ENCODE results near the gene ZSWIM8. TPM values are rescaled to one million over a fixed set of nuclear protein-coding genes. Genes with fewer than 3 reads are reported as not detected.

Gene ZSWIM8
- total RNA-seq, 1 experiment from 2014 or later = 49.5 TPM

DNA sequence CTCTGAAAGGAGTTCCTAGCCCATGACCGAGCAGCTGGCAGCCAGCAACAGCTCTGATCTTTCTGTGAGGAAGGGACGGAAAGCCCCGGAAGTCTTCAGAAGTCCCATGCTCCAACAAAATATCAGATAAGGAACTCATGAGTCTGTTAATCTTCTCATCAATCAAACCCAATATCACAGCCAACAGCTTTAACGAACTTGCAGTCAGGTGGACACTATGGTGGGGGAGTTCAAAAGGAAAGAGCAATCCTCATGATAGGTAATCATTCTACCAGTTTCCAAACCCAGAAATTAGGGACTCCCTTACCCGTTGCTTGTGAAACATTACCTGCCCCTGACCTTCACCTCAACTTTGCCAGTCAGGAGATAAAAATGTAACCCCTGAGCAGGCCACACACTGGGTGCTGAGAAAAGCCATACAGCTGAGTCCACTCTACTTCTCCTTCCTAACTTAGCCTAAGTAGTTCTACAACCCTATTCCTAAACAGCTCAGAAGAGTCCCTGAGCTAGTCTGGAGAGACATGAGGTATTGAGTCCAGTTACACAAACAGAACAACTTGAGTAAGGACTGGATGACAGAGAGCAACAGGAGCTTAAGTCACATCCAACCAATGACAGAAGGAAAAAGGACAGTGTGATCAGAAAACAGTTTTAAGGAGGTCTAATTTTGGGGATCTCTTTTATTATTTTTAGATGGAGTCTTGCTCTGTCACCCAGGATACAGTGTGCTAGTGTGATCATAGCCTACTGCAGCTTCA is 23.8 kb downstream of the ZSWIM8 start:
- Histone ChIP-seq H3K36me3 (ENCODE audit: insufficient read depth, low read length) (peaks cover 12% of the 10 kb centered on the region; the same call in 1 of the 2 replicates), H3K4me3 (ENCODE audit: low read length) (no peak overlapping the region), H3K27ac (ENCODE audit: low read length) (0 out of 2 replicates have a peak overlapping the region, but pooled peaks have one; percentile 68), H3K4me2 (ENCODE audit: low read depth, low read length, poor library complexity, severe bottlenecking) (no peak overlapping the region), H3K9me3 (ENCODE audit: low read length) (no peaks in the 10 kb centered on the region), H3K9ac (ENCODE audit: low read length) (0 out of 2 replicates have a peak overlapping the region, but pooled peaks have one; percentile 0), H3K27me3 (ENCODE audit: low read length) (no peaks in the 10 kb centered on the region), H3K9me2 (replicated peaks; ENCODE audit: insufficient read depth, low read length) (no peaks in the 10 kb centered on the region), H3K79me2 (ENCODE audit: low read length) (peaks cover 32% of the 10 kb centered on the region), H3K4me1 (ENCODE audit: low read length) (peaks cover 30% of the 10 kb centered on the region), H2AFZ (ENCODE audit: low read length) (no peak overlapping the region), H4K20me1 (ENCODE audit: insufficient read depth, low read depth, low read length) (no peaks in the 10 kb centered on the region)
- DNase-seq = no peak

DNA sequence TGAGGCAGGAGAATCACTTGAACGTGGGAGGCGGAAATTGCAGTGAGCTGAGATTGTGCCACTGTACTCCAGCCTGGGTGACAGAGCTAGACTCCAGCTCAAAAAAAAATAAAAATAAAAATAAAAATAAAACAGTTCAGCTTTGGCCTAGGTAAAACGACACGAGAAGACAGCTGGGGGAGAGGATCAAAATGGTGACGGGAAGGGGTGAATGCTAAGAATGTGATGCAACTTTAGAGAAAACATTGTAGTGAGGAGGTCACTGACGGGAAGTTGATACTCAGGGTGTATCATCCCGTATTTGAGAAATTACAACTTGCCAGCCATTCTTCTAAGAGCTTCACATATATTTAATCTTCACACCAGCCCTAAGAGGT is 24.9 kb downstream of the ZSWIM8 start:
- H3K9me2 ChIP-seq (replicated peaks; ENCODE audit: insufficient read depth, low read length) = no peaks in the 10 kb centered on the region
- peaks cover 32% of the 10 kb centered on the region for H3K79me2 ChIP-seq (ENCODE audit: low read length)
- peak overlapping the region; percentile 81 for H3K4me3 ChIP-seq (ENCODE audit: low read length)
- no peak overlapping the region for H2AFZ ChIP-seq (ENCODE audit: low read length)
- peaks cover 30% of the 10 kb centered on the region for H3K4me1 ChIP-seq (ENCODE audit: low read length)
- H3K27ac ChIP-seq (ENCODE audit: low read length) = peak overlapping the region; percentile 68
- peaks cover 12% of the 10 kb centered on the region; the same call in 1 of the 2 replicates for H3K36me3 ChIP-seq (ENCODE audit: insufficient read depth, low read length)
- no peaks in the 10 kb centered on the region for H4K20me1 ChIP-seq (ENCODE audit: insufficient read depth, low read depth, low read length)
- peak; percentile 57 for DNase-seq
- H3K9me3 ChIP-seq (ENCODE audit: low read length) = no peaks in the 10 kb centered on the region
- no peaks in the 10 kb centered on the region for H3K27me3 ChIP-seq (ENCODE audit: low read length)
- H3K4me2 ChIP-seq (ENCODE audit: low read depth, low read length, poor library complexity, severe bottlenecking) = peak overlapping the region; percentile 99
- H3K9ac ChIP-seq (ENCODE audit: low read length) = peak overlapping the region; percentile 93

DNA sequence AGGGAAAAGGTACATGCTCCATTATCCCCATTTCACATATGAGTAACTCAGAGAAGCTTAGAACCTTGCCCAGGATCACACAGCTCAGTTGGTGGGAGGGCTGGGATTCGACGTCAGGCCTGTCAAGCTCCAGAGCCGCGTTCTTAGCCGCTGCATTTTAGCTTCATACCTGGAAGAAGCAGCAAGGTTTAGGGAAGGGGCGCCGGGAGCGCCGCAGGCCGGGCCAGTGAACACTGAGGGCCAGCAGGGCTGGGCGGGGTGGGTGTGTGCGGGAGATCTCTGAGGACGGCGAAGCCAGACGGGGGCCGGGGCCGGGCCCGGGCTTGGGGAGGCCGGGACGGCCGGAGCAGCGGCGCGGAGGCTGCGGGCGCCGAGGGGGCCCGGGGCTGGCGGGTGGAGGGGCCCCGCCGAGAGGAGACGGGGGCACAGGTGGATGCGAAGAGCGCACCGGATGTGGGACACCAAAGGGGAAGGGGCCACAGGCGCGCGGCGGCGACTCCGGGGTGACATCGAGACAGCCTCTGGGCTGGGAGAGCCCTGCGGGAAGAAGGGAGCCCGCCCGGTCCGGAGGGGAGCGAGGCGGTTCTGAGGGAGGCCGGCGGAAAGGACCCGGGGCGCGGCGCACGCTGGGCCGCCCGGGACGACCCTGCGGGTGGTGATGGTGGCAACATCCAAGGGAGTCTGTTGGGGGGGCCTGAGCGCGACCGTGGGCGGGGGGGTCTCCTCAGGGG is 25.5 kb downstream of the ZSWIM8 start:
- H2AFZ ChIP-seq (ENCODE audit: low read length) = no peak overlapping the region
- H3K36me3 ChIP-seq (ENCODE audit: insufficient read depth, low read length) = peaks cover 9% of the 10 kb centered on the region; the same call in 1 of the 2 replicates
- H3K79me2 ChIP-seq (ENCODE audit: low read length) = peaks cover 32% of the 10 kb centered on the region

DNA sequence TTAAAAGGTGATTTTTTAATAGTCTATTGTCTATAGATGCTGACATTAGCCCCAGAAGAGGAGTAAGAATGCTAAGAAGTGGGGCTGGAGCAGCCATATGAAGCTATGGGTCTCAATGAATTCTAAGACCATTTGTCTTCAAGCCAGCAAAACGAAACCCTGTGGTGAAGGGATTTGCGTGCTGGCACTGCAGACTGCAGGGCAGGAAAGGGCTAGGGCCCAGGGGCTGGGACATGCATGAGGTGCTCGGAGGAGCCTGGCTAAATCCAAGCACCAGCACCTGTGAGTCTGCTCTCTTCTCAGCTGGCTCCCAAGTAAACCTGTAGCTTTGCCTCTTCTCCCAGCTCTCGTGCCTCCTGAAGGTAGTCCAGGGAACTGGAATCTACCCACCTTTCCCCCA is 27.3 kb downstream of the ZSWIM8 start:
- Histone ChIP-seq H3K4me3 (ENCODE audit: low read length) (no peak overlapping the region), H3K9me3 (ENCODE audit: low read length) (no peaks in the 10 kb centered on the region), H3K79me2 (ENCODE audit: low read length) (peaks cover 29% of the 10 kb centered on the region), H3K27ac (ENCODE audit: low read length) (no peak overlapping the region), H3K4me1 (ENCODE audit: low read length) (peaks cover 30% of the 10 kb centered on the region), H3K4me2 (ENCODE audit: low read depth, low read length, poor library complexity, severe bottlenecking) (peak overlapping the region; percentile 49), H3K9ac (ENCODE audit: low read length) (no peak overlapping the region), H3K9me2 (replicated peaks; ENCODE audit: insufficient read depth, low read length) (no peaks in the 10 kb centered on the region), H3K36me3 (ENCODE audit: insufficient read depth, low read length) (peaks cover 5% of the 10 kb centered on the region; the same call in 1 of the 2 replicates), H4K20me1 (ENCODE audit: insufficient read depth, low read depth, low read length) (no peaks in the 10 kb centered on the region), H2AFZ (ENCODE audit: low read length) (no peak overlapping the region), H3K27me3 (ENCODE audit: low read length) (no peaks in the 10 kb centered on the region)
- DNase-seq = no peak

More for the DNA sequence above, 25.5 kb downstream of the ZSWIM8 start:
- Histone ChIP-seq H4K20me1 (ENCODE audit: insufficient read depth, low read depth, low read length) (no peaks in the 10 kb centered on the region), H3K27ac (ENCODE audit: low read length) (peak overlapping the region; percentile 68), H3K9me2 (replicated peaks; ENCODE audit: insufficient read depth, low read length) (no peaks in the 10 kb centered on the region), H3K9ac (ENCODE audit: low read length) (peak overlapping the region; percentile 93), H3K4me2 (ENCODE audit: low read depth, low read length, poor library complexity, severe bottlenecking) (peak overlapping the region; percentile 99), H3K9me3 (ENCODE audit: low read length) (no peaks in the 10 kb centered on the region), H3K4me1 (ENCODE audit: low read length) (peaks cover 30% of the 10 kb centered on the region), H3K27me3 (ENCODE audit: low read length) (no peaks in the 10 kb centered on the region), H3K4me3 (ENCODE audit: low read length) (peak overlapping the region; percentile 81)
- peak; percentile 80 for DNase-seq

DNA sequence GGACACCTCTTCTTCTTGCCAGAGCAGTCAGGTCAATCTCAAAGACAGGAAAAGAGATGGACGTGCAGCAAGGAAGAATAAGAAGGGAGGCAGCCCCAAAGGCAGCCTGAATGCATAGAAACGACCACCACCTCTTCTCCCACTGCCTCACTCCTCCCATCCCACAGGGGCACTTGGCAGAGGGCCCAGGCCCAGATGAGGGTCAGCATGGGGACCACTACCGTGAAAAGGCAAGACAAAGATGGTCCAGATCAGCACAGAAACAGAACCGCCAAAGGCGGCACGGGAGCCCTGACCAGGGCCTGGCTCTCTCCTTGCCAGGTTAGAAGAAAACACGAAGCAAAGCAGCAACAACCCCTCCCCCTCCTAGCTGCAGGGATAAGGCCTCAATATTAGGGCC is 27.9 kb downstream of the ZSWIM8 start:
- Histone ChIP-seq H4K20me1 (ENCODE audit: insufficient read depth, low read depth, low read length) (no peaks in the 10 kb centered on the region), H3K4me2 (ENCODE audit: low read depth, low read length, poor library complexity, severe bottlenecking) (no peak overlapping the region), H3K4me1 (ENCODE audit: low read length) (peaks cover 30% of the 10 kb centered on the region), H3K4me3 (ENCODE audit: low read length) (no peak overlapping the region), H3K9ac (ENCODE audit: low read length) (no peak overlapping the region), H3K36me3 (ENCODE audit: insufficient read depth, low read length) (peaks cover 5% of the 10 kb centered on the region; the same call in 1 of the 2 replicates), H3K27ac (ENCODE audit: low read length) (no peak overlapping the region), H3K9me2 (replicated peaks; ENCODE audit: insufficient read depth, low read length) (no peaks in the 10 kb centered on the region), H3K27me3 (ENCODE audit: low read length) (no peaks in the 10 kb centered on the region), H2AFZ (ENCODE audit: low read length) (no peak overlapping the region), H3K9me3 (ENCODE audit: low read length) (no peaks in the 10 kb centered on the region), H3K79me2 (ENCODE audit: low read length) (peaks cover 24% of the 10 kb centered on the region)
- DNase-seq = no peak

DNA sequence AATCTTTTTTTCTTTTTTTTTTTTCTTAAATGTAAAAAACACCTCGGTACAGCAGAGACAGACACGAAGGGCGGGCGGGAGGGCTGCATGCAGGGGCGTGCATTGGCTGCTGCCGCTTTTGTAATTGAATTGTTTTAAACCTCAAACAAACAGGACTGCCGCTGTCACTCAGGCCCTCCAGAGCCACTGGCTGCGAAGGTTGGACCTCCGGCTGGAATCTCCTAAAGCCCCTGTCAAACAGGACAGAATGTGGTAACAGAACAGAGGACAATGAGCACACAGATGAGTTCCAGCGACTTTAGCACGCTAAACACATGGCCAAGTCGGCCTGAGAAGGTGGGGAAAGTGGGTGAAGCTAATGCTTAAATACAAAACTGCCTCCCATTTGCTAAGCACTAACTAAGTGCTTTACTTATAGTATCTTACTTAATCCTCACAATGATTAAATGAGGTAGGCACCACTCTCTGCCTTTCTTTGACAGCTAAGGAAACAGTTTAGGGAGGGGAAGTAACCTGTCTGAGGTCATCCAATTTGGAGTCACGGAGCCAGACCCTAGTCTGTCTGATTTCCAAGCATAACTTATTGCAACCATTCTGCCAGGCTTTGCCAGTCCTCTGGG is 29.0 kb downstream of the ZSWIM8 start:
- Histone ChIP-seq H3K27me3 (ENCODE audit: low read length) (no peaks in the 10 kb centered on the region), H3K4me2 (ENCODE audit: low read depth, low read length, poor library complexity, severe bottlenecking) (no peak overlapping the region), H3K9me2 (replicated peaks; ENCODE audit: insufficient read depth, low read length) (no peaks in the 10 kb centered on the region), H3K4me3 (ENCODE audit: low read length) (no peak overlapping the region), H4K20me1 (ENCODE audit: insufficient read depth, low read depth, low read length) (no peaks in the 10 kb centered on the region), H2AFZ (ENCODE audit: low read length) (no peak overlapping the region), H3K36me3 (ENCODE audit: insufficient read depth, low read length) (peaks cover 5% of the 10 kb centered on the region; the same call in 1 of the 2 replicates), H3K4me1 (ENCODE audit: low read length) (peaks cover 22% of the 10 kb centered on the region), H3K79me2 (ENCODE audit: low read length) (peaks cover 13% of the 10 kb centered on the region), H3K27ac (ENCODE audit: low read length) (no peak overlapping the region), H3K9me3 (ENCODE audit: low read length) (no peaks in the 10 kb centered on the region), H3K9ac (ENCODE audit: low read length) (no peak overlapping the region)
- DNase-seq = no peak

DNA sequence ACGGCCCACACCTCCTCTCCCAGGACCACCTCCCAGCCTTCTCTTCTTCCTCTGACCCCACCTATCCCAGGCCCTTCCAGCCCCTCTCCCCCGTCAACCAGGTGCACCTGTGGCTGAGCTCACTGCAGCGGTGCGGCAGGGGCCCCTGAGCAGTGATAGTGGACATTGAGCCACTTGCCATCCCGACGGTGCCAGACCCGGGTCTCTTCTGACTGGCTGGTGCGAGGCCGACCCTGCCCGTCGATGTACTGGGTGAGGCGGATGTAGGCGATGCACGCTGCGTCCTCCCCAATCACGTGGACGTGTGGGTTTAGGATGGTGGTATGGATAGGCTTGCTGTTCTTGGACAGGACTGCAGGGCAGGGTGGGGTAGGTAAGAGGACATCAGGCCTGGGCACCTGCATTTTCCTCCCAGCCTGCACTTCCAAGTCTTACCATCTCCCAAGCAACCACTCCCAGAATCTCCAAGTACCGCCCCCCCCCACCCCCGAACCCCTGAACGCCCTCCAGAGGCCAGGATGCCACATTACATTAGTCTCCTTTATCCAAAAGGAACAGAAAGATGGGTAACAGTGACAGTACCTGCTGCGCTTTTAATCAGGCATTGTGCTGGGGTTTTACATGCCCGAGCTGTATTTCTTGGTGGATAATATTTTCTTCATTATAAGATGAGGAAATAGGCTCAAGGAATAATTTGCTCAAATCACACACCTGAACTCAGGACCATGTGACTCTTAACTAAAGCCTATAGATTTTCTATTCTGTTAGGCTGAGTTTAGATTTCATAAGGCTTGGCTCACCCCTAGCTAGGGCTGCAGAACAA is 29.7 kb downstream of the ZSWIM8 start:
- no peak overlapping the region for H3K9ac ChIP-seq (ENCODE audit: low read length)
- no peak overlapping the region for H3K4me2 ChIP-seq (ENCODE audit: low read depth, low read length, poor library complexity, severe bottlenecking)
- H3K36me3 ChIP-seq (ENCODE audit: insufficient read depth, low read length) = peaks cover 5% of the 10 kb centered on the region; the same call in 1 of the 2 replicates
- no peak overlapping the region for H3K4me3 ChIP-seq (ENCODE audit: low read length)
- H2AFZ ChIP-seq (ENCODE audit: low read length) = no peak overlapping the region
- H3K4me1 ChIP-seq (ENCODE audit: low read length) = peaks cover 15% of the 10 kb centered on the region
- no peaks in the 10 kb centered on the region for H3K9me2 ChIP-seq (replicated peaks; ENCODE audit: insufficient read depth, low read length)
- H3K9me3 ChIP-seq (ENCODE audit: low read length) = no peaks in the 10 kb centered on the region
- no peaks in the 10 kb centered on the region for H4K20me1 ChIP-seq (ENCODE audit: insufficient read depth, low read depth, low read length)
- peak; percentile 68 for DNase-seq
- no peaks in the 10 kb centered on the region for H3K27me3 ChIP-seq (ENCODE audit: low read length)
- no peak overlapping the region for H3K27ac ChIP-seq (ENCODE audit: low read length)
- H3K79me2 ChIP-seq (ENCODE audit: low read length) = peaks cover 6% of the 10 kb centered on the region

Data from Karpas-422 (cell line).